Astrocyte of the cerebellum (primary cell): Measurements from ENCODE around the gene NR2F1-AS1.

Source experiments
- DNase-seq: peaks from one replicate; pipeline ENCODE4 v3.0.0-alpha.2; 2011; ENCODE audit warnings: low read depth
- H3K4me3 ChIP-seq: 2 replicates; pipeline ENCODE4 v1.5.1; 2011; ENCODE audit warnings: mild to moderate bottlenecking, low read depth, low read length, moderate library complexity
- in situ Hi-C: cut with HindIII; loops from 2 replicates; pipeline ENCODE4 v1.10.0; 2017; ENCODE audit warnings: low sequenced_read_pairs
- TF ChIP-seq, protein P1 (sequence below): IDR thresholded peaks from 2 replicates; pipeline ENCODE4 v1.5.1; 2012; ENCODE audit warnings: low read length, low read depth, moderate library complexity, mild to moderate bottlenecking; ENCODE audit errors: missing control alignments

Gene NR2F1-AS1

DNA sequence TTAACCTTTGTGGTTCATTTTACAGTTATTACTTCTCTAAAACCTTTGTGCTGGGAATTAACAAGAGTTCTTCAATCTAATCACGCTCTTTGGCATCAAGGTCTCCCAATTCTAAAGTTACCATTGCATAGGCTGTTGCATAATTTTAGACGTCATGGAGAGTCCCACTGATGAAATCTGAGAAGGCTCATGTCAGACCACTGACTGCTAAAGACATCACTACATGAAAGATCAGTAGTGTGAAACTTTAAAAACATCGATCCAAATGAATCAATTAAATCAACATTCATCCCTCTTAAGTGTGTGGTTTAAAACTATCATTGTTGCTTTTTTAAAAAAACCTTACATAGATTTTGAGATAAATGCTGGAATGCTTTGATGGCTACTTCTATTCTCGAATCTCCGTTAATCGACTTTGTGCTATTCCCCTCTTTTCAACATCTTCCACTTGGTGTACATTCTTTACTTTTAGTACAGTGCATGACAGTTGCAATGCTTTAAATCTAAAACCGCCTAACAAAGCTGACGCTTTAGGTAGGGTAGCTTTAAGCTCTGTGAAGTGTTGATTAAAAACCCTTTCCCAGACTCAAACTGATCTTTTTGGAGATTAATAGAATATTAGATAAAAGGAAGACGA, 35.6 kb upstream of the NR2F1-AS1 start:
- in situ Hi-C loops = no loop called here
- DNase-seq = no peak
- TF ChIP-seq, protein P1, sequence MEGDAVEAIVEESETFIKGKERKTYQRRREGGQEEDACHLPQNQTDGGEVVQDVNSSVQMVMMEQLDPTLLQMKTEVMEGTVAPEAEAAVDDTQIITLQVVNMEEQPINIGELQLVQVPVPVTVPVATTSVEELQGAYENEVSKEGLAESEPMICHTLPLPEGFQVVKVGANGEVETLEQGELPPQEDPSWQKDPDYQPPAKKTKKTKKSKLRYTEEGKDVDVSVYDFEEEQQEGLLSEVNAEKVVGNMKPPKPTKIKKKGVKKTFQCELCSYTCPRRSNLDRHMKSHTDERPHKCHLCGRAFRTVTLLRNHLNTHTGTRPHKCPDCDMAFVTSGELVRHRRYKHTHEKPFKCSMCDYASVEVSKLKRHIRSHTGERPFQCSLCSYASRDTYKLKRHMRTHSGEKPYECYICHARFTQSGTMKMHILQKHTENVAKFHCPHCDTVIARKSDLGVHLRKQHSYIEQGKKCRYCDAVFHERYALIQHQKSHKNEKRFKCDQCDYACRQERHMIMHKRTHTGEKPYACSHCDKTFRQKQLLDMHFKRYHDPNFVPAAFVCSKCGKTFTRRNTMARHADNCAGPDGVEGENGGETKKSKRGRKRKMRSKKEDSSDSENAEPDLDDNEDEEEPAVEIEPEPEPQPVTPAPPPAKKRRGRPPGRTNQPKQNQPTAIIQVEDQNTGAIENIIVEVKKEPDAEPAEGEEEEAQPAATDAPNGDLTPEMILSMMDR = no peak
- H3K4me3 ChIP-seq = no peak overlapping the region

GRCh38 chr5:93612855-93613243, 31.8 kb upstream of the NR2F1-AS1 start:
- H3K4me3 ChIP-seq = no peak overlapping the region
- TF ChIP-seq, protein P1 = no peak
- in situ Hi-C loops = no loop called here

DNA sequence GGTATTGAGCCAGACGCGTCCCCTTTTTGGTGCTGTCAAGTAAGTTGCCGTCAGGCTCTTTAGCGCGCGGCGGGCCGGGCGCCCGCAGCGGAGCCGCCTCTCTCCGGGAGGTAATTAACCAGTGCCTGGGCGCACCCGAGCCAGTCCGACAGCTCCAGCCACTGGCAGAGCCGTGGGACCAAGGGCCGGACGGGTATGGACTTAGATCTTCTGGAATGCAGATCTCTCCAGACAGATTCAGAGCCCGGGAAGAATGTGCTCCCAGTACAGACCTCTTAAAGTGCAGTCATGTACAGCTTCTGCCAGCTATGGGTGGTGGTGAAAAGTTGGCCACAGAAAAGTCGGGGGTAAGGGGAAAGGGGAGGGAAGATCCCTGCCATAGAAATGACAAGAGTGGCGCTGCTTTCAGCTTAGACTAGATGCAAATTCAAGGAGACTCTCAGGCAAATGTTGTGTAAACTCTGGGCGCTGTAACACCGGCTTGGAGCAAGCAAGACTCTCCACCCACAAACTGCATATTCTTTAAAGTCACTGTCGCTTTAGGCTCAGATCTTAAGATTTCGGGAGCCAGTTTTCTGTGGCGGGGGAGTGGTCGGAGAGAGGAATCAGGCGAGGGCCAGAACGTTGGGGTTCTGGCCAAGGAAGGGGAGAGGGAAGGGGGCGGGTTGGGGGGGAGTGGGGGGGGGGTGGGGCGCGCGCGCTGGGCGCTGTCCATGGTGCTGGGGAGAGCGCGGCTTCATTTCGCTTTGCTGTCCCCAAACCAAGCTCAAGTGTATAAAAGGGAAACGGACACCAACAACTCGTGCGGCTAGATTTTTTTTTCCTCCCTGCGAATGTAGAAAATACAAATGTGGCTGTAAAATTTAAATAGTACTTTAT, 31.2 kb upstream of the NR2F1-AS1 start:
- in situ Hi-C loops = no loop called here
- H3K4me3 ChIP-seq = peak overlapping the region; percentile 22
- DNase-seq = no peak
- TF ChIP-seq, protein P1 = no peak

More at GRCh38 chr5:93612855-93613243, 31.8 kb upstream of the NR2F1-AS1 start:
- no peak for DNase-seq

DNA sequence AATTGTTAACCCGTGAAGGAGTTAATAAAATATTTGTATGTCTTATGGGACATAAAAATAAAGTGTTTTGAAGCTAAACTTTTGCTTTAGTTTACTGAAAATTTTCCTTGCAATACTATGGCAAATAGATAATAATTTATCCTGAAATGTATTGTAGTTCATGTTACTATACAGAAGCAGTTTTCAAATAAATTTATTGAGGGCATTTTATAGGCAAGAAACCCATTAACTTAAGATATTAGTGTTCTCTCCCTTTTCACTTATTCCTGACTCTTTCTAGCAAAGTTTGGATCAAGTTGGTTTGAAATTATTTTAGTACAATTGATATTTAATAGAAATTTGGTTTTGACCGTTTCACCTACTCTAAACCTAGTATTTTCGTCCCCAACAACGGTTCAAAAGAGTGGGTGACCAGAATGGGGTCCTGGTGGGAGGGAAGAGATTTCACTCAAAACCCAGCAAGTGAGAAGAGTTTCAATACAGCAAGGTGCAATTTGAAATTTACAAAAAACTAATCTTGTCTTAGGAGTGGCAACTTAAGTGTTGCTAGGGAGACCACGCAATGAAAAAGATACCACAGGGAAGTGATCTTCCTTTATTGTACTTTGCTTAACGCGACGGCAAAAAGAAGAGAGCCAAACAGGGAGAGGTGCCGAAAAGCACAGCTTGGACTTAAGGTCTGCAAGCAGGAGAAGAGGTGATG, 30.4 kb upstream of the NR2F1-AS1 start:
- TF ChIP-seq, protein P1 = no peak
- H3K4me3 ChIP-seq = peak overlapping the region; percentile 22
- DNase-seq = no peak
- in situ Hi-C loops = no loop called here

DNA sequence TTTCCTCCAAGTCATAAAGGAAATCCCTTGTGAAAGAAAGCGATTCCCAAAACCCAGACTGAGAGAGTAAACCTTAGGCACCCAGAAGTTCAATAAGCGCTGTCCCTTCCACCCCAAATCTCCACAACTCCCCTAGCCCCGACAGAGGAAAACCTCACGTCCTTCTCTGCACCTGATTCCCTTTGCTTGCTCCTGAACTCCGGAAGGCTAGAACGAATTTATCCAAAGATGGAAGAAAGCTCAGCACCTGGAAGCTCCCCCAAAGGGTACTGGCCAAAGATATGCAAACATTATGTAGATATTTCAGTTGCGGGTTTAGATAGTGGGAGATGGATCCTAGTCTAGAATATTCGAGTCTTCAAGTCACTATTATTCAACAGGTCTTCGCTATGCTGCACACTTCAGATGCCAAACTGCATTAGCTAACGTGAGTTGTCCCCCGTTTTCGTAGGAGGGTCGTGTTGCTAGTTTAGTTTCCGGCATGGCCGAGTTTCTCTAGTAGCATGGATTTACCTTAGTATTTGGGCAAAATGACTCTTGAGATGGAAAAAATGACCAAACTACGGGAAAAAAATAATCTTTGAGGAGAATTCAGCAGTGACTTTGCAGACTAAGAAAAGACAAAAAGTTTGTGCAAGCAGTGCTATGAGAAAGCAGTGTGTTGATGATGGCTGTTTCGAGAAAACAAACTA, 29.7 kb upstream of the NR2F1-AS1 start:
- in situ Hi-C loops = no loop called here
- TF ChIP-seq, protein P1 = no peak
- H3K4me3 ChIP-seq = no peak overlapping the region
- no peak for DNase-seq

- no peak overlapping the region for H3K4me3 ChIP-seq
- DNase-seq = no peak
- in situ Hi-C loops = no loop called here
- TF ChIP-seq, protein P1 = no peak
Observed at GRCh38 chr5:93609762-93610161, 28.7 kb upstream of the NR2F1-AS1 start.
